Activated CD4-positive, CD25-positive, alpha-beta regulatory T cell (primary cell): ENCODE results near the gene ARHGAP11A.

ENCODE experiments used
- DNase-seq, 4 experiments: peaks; one replicate each; lab custom pipeline; 2025; lab: John Stamatoyannopoulos, UW

Gene ARHGAP11A

GRCh38 chr15:32657198-32657883 is 42.0 kb downstream of the ARHGAP11A start:
- no peak for DNase-seq

GRCh38 chr15:32657941-32658340 is 42.6 kb downstream of the ARHGAP11A start:
- no peak for DNase-seq

- DNase-seq, result no peak
These were observed 44.2 kb downstream of the ARHGAP11A start for GRCh38 chr15:32659340-32660155.

GRCh38 chr15:32663671-32664070 is 48.4 kb downstream of the ARHGAP11A start:
- DNase-seq, result no peak

- DNase-seq, result no peak
These were observed 49.5 kb downstream of the ARHGAP11A start for GRCh38 chr15:32664796-32665195.

- no peak for DNase-seq
These were observed 52.0 kb downstream of the ARHGAP11A start for GRCh38 chr15:32667321-32667720.

- DNase-seq, result no peak
These were observed 53.6 kb downstream of the ARHGAP11A start for GRCh38 chr15:32668942-32669341.

- DNase-seq, result no peak
These were observed 54.8 kb downstream of the ARHGAP11A start for GRCh38 chr15:32669896-32670611.

- no peak for DNase-seq
These were observed 55.3 kb downstream of the ARHGAP11A start for GRCh38 chr15:32670623-32671022.

- DNase-seq, result no peak
These were observed 56.3 kb downstream of the ARHGAP11A start for GRCh38 chr15:32671339-32672325.

- no peak for DNase-seq
These were observed 59.4 kb downstream of the ARHGAP11A start for GRCh38 chr15:32674681-32675080.

- DNase-seq, result no peak
These were observed 60.2 kb downstream of the ARHGAP11A start for GRCh38 chr15:32675466-32675865.

GRCh38 chr15:32676169-32676568 is 60.9 kb downstream of the ARHGAP11A start:
- DNase-seq, result no peak

GRCh38 chr15:32677238-32677750 is 62.0 kb downstream of the ARHGAP11A start:
- no peak for DNase-seq

- no peak for DNase-seq
These were observed 64.0 kb downstream of the ARHGAP11A start for GRCh38 chr15:32679298-32679690.

- no peak for DNase-seq
These were observed 67.3 kb downstream of the ARHGAP11A start for GRCh38 chr15:32682569-32682968.

- no peak for DNase-seq
These were observed 67.8 kb downstream of the ARHGAP11A start for GRCh38 chr15:32682977-32683630.

GRCh38 chr15:32683906-32684584 is 68.7 kb downstream of the ARHGAP11A start:
- DNase-seq, result no peak

- no peak for DNase-seq
These were observed 70.3 kb downstream of the ARHGAP11A start for GRCh38 chr15:32685576-32685975.

- DNase-seq, result no peak
These were observed 72.3 kb downstream of the ARHGAP11A start for GRCh38 chr15:32687556-32687955.
